ENCODE results near the gene TMEM273. TPM values are rescaled to one million over a fixed set of nuclear protein-coding genes. Genes with fewer than 3 reads are reported as not detected.

The TMEM273 gene
- total RNA-seq, 1 donor from 2014 or later = 0.39 TPM

DNA sequence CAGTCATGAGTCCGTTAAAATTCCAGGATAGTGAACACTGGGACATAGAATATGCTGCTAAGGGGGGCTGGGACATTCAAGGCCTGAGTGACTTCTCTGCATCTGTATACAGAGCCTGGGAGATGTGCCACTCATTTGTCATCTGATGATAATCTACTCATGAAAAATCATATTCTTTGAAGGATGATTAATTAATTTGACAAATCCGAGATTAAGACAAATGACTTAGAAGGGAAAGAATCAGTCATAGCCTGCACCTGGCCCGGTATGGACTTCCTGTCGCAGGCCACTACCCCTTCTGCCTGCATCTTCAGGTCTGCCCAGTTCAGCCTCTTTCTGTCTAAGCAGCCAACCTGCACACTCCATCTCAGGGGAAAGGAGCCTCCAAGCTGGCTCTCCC is 35.5 kb downstream of the TMEM273 start:
- peaks cover 7% of the 10 kb centered on the region for H3K4me1 Mint-ChIP-seq (ENCODE audit: low read depth, unreplicated experiment)
- TF ChIP-seq, protein P1, sequence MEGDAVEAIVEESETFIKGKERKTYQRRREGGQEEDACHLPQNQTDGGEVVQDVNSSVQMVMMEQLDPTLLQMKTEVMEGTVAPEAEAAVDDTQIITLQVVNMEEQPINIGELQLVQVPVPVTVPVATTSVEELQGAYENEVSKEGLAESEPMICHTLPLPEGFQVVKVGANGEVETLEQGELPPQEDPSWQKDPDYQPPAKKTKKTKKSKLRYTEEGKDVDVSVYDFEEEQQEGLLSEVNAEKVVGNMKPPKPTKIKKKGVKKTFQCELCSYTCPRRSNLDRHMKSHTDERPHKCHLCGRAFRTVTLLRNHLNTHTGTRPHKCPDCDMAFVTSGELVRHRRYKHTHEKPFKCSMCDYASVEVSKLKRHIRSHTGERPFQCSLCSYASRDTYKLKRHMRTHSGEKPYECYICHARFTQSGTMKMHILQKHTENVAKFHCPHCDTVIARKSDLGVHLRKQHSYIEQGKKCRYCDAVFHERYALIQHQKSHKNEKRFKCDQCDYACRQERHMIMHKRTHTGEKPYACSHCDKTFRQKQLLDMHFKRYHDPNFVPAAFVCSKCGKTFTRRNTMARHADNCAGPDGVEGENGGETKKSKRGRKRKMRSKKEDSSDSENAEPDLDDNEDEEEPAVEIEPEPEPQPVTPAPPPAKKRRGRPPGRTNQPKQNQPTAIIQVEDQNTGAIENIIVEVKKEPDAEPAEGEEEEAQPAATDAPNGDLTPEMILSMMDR (IDR thresholded peaks at IDR 0.05; ENCODE audit: partially characterized antibody, unreplicated experiment) = no peak
- no peaks in the 10 kb centered on the region for H3K27me3 Mint-ChIP-seq (ENCODE audit: unreplicated experiment)
- no peak overlapping the region for H3K27ac Mint-ChIP-seq (ENCODE audit: unreplicated experiment)
- H3K4me3 Mint-ChIP-seq (ENCODE audit: unreplicated experiment) = no peak overlapping the region
- H3K9me3 Mint-ChIP-seq (ENCODE audit: unreplicated experiment) = peaks cover 3% of the 10 kb centered on the region
- H3K36me3 Mint-ChIP-seq (ENCODE audit: unreplicated experiment) = no peaks in the 10 kb centered on the region
- no peak for DNase-seq

DNA sequence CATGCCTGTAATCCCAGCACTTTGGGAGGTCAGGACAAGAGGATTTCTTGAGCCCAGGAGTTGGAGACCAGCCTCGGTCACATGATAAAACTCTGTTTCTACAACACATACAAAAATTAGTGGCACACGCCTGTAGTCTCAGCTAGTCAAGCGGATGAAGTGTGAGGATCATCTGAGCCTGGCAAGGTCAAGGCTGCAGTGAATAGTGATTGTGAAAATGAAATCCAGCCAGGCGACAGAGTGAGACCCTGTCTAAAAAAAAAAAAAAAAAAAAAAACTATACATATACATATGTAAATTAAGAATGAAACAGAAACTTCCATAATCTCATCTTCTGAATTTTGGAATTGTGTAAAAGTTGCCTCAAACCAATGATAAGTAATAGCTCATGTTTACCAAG is 36.2 kb downstream of the TMEM273 start:
- no peak overlapping the region for H3K27ac Mint-ChIP-seq (ENCODE audit: unreplicated experiment)
- DNase-seq = no peak
- TF ChIP-seq, protein P1 (IDR thresholded peaks at IDR 0.05; ENCODE audit: partially characterized antibody, unreplicated experiment) = no peak
- H3K36me3 Mint-ChIP-seq (ENCODE audit: unreplicated experiment) = no peaks in the 10 kb centered on the region
- H3K4me3 Mint-ChIP-seq (ENCODE audit: unreplicated experiment) = no peak overlapping the region
- peaks cover 7% of the 10 kb centered on the region for H3K4me1 Mint-ChIP-seq (ENCODE audit: low read depth, unreplicated experiment)
- peaks cover 3% of the 10 kb centered on the region for H3K9me3 Mint-ChIP-seq (ENCODE audit: unreplicated experiment)
- no peaks in the 10 kb centered on the region for H3K27me3 Mint-ChIP-seq (ENCODE audit: unreplicated experiment)

DNA sequence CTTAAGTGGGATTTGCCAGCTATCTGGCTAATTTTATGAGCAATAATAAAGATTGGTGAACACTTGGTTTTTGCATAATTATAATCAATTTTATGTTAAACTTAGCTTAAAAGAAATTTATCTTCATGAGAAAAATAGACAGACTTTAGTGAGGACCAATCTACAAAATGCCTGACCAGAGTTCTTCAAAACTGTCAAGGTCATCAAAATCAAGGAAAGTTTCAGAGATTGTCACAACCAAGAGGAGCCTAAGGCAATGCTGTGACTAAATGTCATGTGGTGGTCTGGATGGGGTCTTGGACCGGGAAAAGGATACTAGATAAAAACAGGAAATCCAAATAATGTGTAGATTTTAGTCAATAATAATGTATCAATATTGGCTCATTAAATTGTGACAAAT is 36.7 kb downstream of the TMEM273 start:
- H3K4me1 Mint-ChIP-seq (ENCODE audit: low read depth, unreplicated experiment) = peaks cover 7% of the 10 kb centered on the region
- no peak for DNase-seq
- TF ChIP-seq, protein P1 (IDR thresholded peaks at IDR 0.05; ENCODE audit: partially characterized antibody, unreplicated experiment) = no peak
- peaks cover under 1% of the 10 kb centered on the region for H3K36me3 Mint-ChIP-seq (ENCODE audit: unreplicated experiment)
- H3K9me3 Mint-ChIP-seq (ENCODE audit: unreplicated experiment) = peaks cover 3% of the 10 kb centered on the region
- H3K4me3 Mint-ChIP-seq (ENCODE audit: unreplicated experiment) = no peak overlapping the region
- no peaks in the 10 kb centered on the region for H3K27me3 Mint-ChIP-seq (ENCODE audit: unreplicated experiment)
- no peak overlapping the region for H3K27ac Mint-ChIP-seq (ENCODE audit: unreplicated experiment)

DNA sequence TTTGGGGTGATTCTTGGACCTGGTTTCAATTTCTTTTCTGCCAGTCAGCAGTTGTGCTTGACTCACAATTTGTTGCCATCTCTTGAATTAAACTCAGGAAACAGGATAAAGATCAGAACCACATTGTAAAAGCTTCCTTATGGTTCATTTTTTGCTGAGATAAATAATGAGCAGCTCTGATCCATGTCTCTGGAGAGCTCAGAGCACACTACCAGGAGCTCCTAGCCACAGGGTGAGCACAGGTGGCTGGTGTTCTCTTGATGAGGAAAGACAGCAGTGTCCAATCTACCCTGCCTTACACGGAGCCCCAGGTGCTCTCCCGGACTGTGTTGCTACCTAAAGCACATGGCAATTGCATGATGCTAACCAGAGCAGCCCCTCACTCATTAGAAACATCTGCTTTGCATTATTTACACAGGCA is 37.2 kb downstream of the TMEM273 start:
- H3K27me3 Mint-ChIP-seq (ENCODE audit: unreplicated experiment) = no peaks in the 10 kb centered on the region

DNA sequence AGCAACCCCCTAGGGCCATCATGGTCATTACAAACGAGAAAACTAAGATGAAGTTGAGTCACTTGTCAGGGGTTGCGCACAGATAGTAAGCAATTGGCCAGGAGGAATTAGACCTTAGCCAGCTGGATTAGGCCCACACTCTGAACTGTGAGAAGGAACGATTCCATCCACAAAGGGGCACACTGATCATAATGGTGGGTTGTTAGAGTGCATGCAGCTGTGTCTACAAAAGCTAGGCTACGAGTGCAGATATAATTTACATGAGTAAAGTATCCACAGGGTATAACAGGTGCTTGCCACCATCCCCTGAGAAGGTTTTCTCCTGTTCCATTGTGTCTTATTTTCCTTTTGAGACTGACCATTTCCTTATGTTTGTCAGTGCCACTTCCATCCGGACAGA is 37.8 kb downstream of the TMEM273 start:
- H3K4me1 Mint-ChIP-seq (ENCODE audit: low read depth, unreplicated experiment) = peaks cover 8% of the 10 kb centered on the region
- H3K27ac Mint-ChIP-seq (ENCODE audit: unreplicated experiment) = no peak overlapping the region
- H3K36me3 Mint-ChIP-seq (ENCODE audit: unreplicated experiment) = peaks cover 8% of the 10 kb centered on the region
- peaks cover 5% of the 10 kb centered on the region for H3K9me3 Mint-ChIP-seq (ENCODE audit: unreplicated experiment)
- no peak overlapping the region for H3K4me3 Mint-ChIP-seq (ENCODE audit: unreplicated experiment)
- peaks cover 2% of the 10 kb centered on the region for H3K27me3 Mint-ChIP-seq (ENCODE audit: unreplicated experiment)
- no peak for DNase-seq
- TF ChIP-seq, protein P1 (IDR thresholded peaks at IDR 0.05; ENCODE audit: partially characterized antibody, unreplicated experiment) = no peak

More for the DNA sequence above, 37.2 kb downstream of the TMEM273 start:
- Mint-ChIP-seq H3K4me1 (ENCODE audit: low read depth, unreplicated experiment) (peaks cover 7% of the 10 kb centered on the region), H3K36me3 (ENCODE audit: unreplicated experiment) (peaks cover 4% of the 10 kb centered on the region), H3K4me3 (ENCODE audit: unreplicated experiment) (no peak overlapping the region), H3K27ac (ENCODE audit: unreplicated experiment) (no peak overlapping the region), H3K9me3 (ENCODE audit: unreplicated experiment) (peaks cover 3% of the 10 kb centered on the region)
- TF ChIP-seq, protein P1 (IDR thresholded peaks at IDR 0.05; ENCODE audit: partially characterized antibody, unreplicated experiment) = no peak
- no peak for DNase-seq
